ENCODE measurements around the gene RAET1G.
"Not testable (repeated sequence)": the region's sequence is repeated elsewhere in the genome, so short reads cannot be mapped to it uniquely, and the experiment has no call there.

RAET1G gene

GRCh38 chr6:149913540-149914240, 9.2 kb downstream of the RAET1G start:
- DNase-seq (ENCODE audit: low read depth, low spot score): no peak

- DNase-seq (ENCODE audit: low read depth, low spot score): no peak
Observed at GRCh38 chr6:149913085-149913484, 9.8 kb downstream of the RAET1G start.

DNA sequence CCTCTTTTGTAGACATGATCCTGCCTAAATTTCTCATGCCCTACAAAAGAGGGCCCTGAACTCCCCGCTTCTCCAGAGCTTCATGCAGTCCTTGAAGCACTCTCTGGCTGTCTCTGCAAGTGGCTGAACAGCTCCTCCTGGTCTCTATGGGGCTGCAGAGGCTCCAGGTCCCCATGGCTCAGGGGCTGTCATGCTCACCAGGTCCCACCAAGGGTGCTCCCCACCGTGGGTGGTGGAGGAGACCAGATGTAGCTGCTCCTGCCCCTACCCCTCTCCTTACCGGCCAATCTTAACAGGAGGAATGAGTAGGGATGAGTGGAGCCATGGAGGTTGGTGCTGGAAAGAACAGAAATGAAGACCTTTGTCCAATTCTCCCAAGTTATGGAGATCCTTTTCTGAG, 10.2 kb downstream of the RAET1G start:
- DNase-seq (ENCODE audit: low read depth, low spot score): not testable (repeated sequence)

GRCh38 chr6:149910721-149911151, 12.2 kb downstream of the RAET1G start:
- DNase-seq (ENCODE audit: low read depth, low spot score): no peak

GRCh38 chr6:149909701-149910470, 13.0 kb downstream of the RAET1G start:
- DNase-seq (ENCODE audit: low read depth, low spot score): no peak

- DNase-seq (ENCODE audit: low read depth, low spot score): not testable (repeated sequence)
Observed at GRCh38 chr6:149908480-149908879, 14.4 kb downstream of the RAET1G start.

GRCh38 chr6:149907317-149907716, 15.6 kb downstream of the RAET1G start:
- DNase-seq (ENCODE audit: low read depth, low spot score): no peak

GRCh38 chr6:149906405-149906804, 16.5 kb downstream of the RAET1G start:
- DNase-seq (ENCODE audit: low read depth, low spot score): no peak

GRCh38 chr6:149905911-149906371, 17.0 kb downstream of the RAET1G start:
- no peak for DNase-seq (ENCODE audit: low read depth, low spot score)

DNA sequence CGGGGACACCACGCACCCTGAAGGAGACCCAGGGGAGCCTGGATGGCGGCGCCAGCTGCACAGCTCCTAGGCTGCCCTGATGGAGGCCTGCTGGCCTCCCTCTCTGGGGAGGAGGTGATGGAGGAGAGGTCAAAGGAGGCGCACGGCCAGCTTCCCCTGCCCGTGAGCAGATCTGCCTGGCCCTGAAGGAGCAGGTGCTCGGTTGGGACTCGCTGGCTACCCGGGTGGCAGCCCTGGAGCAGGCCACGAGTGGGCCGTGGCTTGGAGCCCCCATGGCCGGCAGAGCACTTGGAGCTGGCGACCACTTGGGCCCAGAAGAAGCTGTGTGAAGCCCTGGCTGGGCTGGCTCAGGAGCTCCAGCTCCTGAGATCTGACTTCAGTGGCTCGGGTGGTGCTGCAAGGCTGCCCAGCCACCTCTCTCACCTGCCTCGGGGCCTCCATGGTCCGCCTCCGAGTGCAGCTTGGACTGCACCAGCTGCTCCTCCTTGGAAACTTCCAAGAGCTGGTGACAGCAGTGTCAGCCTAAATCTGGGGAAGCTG, 17.5 kb downstream of the RAET1G start:
- DNase-seq (ENCODE audit: low read depth, low spot score): no peak

DNA sequence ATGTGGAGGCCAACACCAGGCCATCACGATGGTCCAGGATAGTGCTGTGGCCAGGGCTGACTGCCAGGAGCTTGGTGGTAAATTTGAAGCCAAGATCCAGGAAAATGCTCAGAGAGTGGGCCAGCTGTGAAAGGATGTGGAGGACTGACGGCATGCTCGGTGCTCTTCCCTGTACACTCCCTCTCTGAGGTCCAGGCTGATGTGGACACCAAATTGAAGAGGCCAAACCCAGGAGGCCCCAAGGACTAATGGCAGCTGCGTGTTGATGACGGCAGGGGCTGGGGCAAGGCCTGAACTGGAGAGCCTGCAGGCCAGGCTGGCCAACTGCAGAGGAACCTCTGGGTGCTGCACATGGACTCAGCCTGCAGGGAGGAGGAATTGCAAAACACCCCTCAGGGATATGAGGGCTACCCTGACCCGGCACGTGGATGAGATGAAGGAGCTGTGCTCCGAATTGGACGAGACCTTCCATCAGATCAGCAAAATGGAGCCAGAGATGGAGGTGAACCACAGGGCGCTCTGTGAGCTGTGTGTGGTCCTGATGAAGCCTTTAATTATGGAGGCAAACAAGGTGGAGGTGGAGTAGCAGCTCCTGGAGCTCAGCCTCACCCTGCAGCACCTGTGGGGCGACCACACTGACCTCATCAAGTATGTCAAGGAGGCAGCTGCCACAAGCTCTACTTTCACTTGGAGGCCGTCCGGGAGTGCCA, 18.1 kb downstream of the RAET1G start:
- no peak for DNase-seq (ENCODE audit: low read depth, low spot score)

DNA sequence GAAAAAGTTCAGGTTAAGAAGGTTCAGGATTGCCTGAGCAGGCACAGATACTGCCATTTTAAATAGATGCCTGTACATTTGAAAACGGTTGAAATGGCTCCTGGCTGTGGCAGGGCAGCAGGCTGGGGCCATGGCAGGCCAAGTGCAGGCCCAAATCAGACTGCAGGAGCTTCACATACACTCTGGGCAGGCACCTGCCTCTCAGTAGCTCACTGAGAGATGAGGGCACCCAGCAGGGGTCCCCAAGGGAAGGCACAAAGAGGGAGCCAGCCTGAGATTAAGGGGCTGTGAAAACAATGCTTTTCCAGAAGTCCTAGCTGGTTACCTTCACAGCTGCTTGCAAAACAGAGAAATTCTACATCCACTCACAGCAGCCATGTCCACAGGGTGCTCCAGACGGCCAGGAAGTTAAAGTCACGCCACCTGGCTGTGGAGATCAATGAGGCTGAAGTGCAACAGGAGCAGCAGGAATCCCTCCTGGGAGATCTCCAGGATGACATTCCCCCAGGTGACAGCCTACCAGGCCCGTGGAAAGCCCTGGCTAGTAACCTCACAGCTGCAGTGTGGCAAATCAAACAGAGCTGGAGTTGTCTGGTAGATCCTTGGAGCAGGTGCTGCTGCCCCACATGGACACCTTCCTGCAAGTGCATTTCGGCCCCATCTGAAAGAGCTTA, 18.8 kb downstream of the RAET1G start:
- DNase-seq (ENCODE audit: low read depth, low spot score): no peak

DNA sequence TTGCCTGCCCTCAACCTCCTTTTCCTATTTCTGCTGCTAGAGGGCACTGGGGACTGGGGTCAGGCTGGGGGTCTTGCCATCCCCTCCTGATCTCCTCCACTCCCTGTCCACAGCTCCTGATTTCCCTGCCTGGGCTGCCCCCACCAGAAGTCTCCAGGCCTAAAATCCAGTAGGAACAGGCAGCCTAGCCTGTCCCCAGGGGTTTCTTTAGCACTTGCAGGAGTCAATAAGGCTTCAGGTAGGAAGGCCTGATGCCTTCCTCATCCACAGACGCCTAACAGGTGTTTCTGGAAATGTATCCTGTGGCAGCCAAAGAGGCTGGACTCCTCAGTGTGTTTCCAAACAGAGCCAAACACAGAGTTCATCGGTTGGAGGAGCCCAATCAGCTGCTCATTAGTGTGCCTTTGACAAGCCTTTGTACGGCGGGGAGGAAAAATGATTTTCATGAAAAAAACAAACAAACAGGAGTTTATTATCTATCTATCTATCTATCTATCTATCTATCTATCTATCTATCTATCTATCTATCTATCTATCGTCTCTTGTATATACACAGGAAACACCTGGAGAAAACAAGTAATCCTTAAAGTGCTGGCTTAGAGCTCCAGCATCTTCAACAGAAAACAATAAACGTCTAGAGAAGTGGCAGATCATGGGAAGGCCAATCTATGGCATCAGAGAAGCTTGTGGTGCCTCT, 21.3 kb downstream of the RAET1G start:
- DNase-seq (ENCODE audit: low read depth, low spot score): no peak

- DNase-seq (ENCODE audit: low read depth, low spot score): no peak
Observed at GRCh38 chr6:149900620-149901443, 22.1 kb downstream of the RAET1G start.

DNA sequence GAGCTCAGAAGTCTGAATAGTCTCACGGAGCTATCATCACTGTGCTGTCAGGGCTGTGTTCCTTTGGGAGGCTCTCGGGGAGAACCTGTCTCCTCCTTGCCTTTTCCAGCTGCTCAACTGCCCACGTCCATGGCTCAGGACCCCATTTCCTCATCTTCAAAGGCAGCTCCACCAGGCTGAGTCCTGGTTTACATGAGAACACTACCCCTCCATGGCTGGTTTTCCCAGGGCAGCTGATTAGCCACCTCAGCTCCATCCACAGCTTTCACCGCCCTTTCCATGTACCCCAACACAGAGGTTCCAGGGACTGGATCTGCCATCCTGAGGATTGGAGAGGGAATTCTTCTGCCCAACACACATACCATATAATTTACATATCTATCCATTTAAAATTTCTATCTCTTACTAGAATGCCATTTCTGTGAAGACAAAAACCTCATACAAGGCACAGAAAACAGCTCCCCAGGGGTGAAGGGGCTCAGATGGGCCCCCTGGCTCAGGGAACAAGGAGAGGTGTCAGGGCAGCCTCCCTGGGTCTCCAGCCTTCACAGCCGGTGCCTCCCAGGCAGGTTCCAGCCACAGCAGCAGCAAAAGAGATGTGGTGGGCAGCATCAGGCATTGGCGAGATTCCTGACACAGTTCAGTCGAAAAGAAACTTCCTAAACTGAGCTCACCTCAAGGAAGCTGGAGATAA, 22.8 kb downstream of the RAET1G start:
- DNase-seq (ENCODE audit: low read depth, low spot score): no peak

DNA sequence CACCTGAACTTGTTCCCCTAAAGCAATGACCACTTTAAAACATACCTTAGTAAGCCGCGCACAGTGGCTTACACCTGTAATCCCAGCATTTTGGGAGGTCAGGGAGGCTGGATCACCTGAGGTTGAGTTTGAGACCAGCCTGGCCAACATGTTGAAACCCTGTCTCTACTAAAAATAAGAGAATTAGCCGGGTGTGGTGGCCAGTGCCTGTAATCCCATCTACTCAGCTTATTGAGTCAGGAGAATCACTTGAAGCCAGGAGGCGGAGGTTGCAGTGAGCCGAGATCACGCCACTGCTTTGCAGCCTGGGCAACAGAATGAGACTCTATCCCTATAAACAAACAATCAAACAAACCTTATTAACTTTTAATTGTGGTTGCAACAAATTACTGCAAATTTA, 23.4 kb downstream of the RAET1G start:
- no peak for DNase-seq (ENCODE audit: low read depth, low spot score)

GRCh38 chr6:149898966-149899365, 24.0 kb downstream of the RAET1G start:
- no peak for DNase-seq (ENCODE audit: low read depth, low spot score)

DNA sequence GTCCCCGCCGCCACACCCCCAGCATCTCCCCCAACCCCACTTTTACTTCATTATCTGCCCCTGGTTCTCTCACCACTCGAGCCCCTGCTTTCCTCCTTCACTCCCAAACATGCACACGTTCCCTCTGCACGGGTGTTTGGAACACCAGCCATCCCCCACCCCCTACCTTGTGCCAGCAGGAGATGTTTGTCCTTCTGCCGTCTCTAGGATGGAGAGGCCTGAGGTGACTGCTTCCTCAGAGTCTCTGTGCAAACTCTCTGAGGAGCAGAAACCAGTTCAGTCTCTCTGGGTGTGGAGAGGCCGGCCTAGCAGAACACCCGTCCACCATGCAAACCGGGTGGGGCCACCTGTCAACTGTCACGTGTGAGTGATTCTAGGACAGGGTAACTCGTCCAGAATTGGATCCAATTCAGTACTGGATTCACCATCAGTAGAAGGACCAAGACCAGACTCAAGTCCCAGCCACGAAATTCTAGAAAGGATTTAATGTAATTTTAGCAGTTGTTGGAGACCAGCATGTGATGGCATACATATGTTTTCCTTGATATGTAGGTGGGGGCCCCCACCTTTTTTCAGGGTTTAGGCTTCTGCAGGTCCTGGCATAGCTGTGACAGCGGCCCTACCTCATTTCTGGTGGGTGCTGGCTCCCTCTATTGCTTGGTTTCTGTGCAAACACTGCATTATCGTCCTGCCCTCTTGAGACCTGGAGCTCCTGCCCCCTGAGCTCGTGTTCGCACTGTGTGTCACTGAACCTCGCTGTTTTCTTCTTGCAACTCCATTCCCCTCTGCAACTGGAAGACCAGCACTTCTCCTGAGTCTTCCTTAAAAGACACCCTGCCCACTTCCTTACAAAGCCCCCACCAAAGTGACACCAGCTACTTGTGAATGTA, 24.8 kb downstream of the RAET1G start, which contains the start of gene RAET1E:
Gene RAET1E, minus strand, starts transcription at position 259 of the 890 bp plus-strand sequence. CDS start 7,212 bp downstream, outside the sequence.
- no peak for DNase-seq (ENCODE audit: low read depth, low spot score)
